GM19240 (cell line): ENCODE results near the gene PHF23.

ENCODE experiments used
- DNase-seq: peaks from one replicate; pipeline ENCODE4 v3.0.0; 2011; ENCODE audit warnings: low spot score; ENCODE audit not compliant: insufficient read length

PHF23 gene

DNA sequence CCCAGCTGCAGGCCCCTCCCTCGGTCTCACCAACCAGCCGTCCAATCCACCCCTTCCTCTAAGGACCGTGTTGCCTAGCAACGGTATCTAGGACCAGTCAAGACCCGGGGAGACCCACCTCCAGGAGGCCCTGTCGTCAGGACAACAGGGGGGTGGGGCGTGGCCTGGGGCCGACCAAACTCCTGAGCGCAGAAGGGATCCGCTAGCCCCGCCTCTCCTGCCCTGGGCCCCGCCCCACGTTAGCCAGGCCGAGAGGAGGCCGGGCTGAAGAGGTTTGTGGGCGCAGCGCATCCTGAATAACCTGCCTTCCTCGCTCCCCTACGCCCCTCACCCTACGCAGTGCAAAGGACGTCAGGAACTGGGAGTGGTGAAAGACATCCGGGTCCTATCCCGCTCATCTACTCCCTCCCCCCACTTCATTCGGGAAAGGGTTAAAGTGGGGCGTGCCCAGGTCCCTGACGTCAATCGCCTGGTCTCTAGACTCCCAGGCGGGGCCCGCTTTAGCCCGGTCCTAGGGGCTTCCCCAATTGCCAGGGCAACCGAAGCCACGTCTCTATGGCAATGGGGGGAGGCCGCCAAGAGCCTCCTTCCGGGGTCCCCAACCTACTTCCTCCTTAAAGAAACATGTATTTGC, 34.3 kb downstream of the PHF23 start:
- DNase-seq, result peak; percentile 99

DNA sequence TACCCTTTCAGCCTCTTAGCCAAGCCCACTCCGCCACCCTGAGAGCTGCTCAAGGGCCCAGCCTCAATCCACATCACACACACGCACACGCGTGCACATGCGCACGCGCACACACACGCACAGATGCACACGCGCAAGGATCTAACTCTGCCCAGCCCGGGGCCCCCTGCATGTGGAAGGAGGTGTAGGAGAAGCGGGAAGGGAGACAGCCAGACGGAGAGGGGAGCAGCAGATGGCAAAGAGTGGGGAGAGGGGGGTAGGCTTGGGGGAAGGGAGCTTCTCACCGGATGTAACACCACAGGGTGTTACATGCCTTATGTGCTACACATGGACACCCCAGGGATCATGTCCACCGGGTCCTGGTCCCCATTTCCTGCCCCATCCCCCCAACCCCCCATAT, 34.9 kb downstream of the PHF23 start:
- DNase-seq, result no peak

GRCh38 chr17:7203391-7203790, 35.9 kb downstream of the PHF23 start:
- DNase-seq, result no peak

DNA sequence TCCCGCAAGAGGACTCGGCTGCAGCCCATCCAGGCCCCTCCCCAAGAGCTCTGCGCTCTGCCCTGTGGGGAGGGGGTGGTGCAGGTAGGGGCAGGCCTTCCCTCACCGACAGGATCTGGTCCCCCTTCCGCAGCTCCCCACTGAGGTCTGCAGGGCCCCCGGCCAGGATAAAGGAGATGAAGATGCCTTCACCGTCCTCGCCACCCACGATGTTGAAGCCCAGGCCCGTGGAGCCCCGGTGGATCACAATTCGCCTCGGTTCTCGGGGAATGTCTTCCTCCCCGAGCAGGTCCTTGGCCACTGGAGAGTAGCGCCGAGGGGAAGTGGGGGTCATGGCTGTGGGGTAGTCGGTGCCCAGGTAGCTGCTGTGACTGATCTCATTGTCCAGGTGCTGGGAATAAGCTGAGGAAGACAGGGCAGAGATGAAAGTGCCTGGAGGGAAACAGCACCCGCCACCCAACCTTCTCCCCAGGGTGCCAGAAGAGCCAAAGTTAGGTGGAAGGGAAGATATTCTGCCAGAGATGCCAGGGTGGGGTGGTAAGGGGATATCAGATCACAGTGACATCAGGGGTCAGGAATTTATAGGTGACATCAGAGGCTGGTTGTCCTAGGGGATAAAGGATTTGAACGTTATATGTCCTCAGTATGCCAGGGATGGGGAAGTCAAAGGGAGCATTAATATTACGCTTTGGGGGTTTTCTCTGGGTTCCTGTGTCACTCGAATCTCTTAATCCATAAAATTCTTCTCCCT, 42.4 kb downstream of the PHF23 start:
- no peak for DNase-seq

- DNase-seq, result no peak
These were observed 43.3 kb downstream of the PHF23 start for GRCh38 chr17:7195971-7196370.

DNA sequence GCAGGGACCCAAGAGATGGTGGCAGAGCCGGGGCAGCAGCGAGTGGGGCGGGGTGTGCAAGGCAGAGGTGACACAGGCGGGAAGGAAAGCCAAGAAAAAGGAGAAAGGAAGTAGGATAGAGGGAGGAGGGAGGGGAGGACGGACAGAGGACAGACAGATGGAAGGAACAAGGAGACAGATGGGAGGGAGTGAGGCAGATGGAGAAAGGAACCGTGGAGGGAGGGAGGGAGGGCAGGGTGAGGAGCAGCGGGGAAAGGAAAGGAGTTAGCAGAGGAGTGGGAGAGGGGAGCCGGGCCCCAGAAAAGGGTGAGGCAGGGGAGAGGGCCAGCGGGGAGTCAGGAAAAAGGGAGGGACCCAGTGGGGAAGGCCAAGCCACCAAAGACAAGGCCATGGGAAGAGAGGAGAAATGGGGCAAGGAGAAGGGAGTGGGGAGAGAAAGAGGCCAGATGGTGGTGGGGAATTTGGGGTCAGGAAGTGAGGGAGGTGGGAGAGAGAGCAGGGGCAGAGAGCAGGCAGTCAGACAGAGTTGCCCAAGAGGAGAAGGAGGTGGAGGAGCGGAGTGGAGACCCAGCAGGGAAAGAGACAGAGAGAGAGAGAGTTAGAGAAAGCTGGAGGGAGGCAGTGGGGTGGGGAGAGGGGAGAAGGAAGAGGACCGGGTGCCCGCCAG, 46.9 kb downstream of the PHF23 start:
- DNase-seq, result no peak

- peak; percentile 44 for DNase-seq
These were observed 47.5 kb downstream of the PHF23 start for GRCh38 chr17:7191571-7192270.

DNA sequence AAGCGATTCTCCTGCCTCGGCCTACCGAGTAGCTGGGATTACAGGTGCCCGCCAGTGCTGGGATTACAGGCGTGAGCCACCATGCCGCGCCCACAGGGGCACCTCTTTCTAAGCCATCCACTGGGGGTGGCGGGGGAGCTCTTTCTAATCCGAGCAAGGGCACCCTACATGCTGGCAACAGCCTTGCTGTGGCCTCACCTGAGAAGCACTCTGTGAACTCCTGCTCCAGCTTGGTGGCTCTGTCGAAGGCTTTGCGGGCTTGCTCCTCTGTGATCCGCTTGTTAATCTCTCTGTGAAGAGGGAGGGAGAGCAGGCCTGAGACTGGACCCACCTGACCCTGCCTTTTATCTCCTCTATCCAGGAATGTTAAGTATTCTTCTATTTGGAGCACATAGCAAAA, 48.2 kb downstream of the PHF23 start:
- no peak for DNase-seq

DNA sequence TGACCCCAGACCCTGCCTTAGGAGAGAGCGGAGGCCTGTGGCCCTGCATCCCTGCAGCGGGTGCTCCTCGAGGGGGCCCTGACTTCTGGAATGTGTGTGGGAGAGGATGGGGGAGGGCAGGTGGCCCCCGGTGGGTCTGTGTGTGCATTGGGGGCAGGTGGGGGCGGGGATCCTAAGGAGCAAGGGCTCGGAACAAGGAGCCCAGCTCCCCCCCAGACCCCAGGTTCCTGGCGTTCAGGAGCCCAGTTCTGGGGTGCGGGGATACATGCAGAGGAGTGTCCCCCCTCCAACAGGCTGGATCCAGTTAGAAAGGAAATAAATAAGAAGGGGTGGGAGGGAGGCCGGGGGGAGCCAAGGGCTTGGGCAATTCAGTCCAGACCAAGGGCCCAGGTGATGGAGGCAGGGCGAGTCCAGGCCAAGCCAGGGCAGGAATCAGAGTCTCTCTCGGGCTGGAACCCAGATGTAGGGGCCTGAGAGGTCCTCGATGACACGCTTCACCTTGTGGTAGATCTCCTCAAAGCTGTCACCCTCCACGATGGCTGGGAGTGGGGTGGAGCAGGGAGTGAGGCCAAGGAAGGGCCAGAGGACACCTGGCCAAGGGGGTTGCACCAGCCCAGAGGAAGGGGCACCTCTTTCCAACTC, 48.9 kb downstream of the PHF23 start:
- no peak for DNase-seq

GRCh38 chr17:7186241-7186640, 53.0 kb downstream of the PHF23 start:
- no peak for DNase-seq
